ENCODE data around the gene LRCH2. TPM values are rescaled to one million over a fixed set of nuclear protein-coding genes. Genes with fewer than 3 reads are reported as not detected.

LRCH2 gene
- total RNA-seq, 4 donors from 2014 or later: 1.2 to 7.8 (median 4.5) TPM

GRCh38 chrX:115236560-115236959 is 2.7 kb upstream of the LRCH2 start:
- TF ChIP-seq CTCF (IDR thresholded peaks at IDR 0.05): no peak
- no peak for TF ChIP-seq EP300 (IDR thresholded peaks at IDR 0.05; ENCODE audit: low read depth)
- no peak for TF ChIP-seq POLR2AphosphoS5 (IDR thresholded peaks at IDR 0.05)
- TF ChIP-seq POLR2A (IDR thresholded peaks at IDR 0.05): no peak
- H3K9me3 ChIP-seq: no peaks in the 10 kb centered on the region
- no peaks in the 10 kb centered on the region for H3K36me3 ChIP-seq
- H3K4me3 ChIP-seq: no peak overlapping the region
- no peaks in the 10 kb centered on the region for H3K4me1 ChIP-seq
- H3K27ac ChIP-seq: peak overlapping the region; percentile 16 to 40 (median 26)
- in situ Hi-C loops (cut with MboI; ENCODE audit: low pct_ligation_motif_present in 1 of 4, low pct_unique_long_range_greater_than_20kb in 1 of 4, low sequenced_read_pairs in 3 of 4): no loop called here
- no peak for DNase-seq
- H3K27me3 ChIP-seq: no peaks in the 10 kb centered on the region
- intact Hi-C loops (cut with DNase I; ENCODE audit: low total_unique reads): no loop called here

- H3K4me1 ChIP-seq: no peaks in the 10 kb centered on the region
- TF ChIP-seq EP300 (IDR thresholded peaks at IDR 0.05; ENCODE audit: low read depth) (no peak), POLR2A (IDR thresholded peaks at IDR 0.05) (no peak), POLR2AphosphoS5 (IDR thresholded peaks at IDR 0.05) (no peak), CTCF (IDR thresholded peaks at IDR 0.05) (no peak)
- DNase-seq: no peak
- peak overlapping the region in 3 of 4 donors; percentile 33 to 47 (median 36) for H3K4me3 ChIP-seq
- intact Hi-C loops (cut with DNase I; ENCODE audit: low total_unique reads) (no loop called here), in situ Hi-C loops (cut with MboI; ENCODE audit: low pct_ligation_motif_present in 1 of 4, low pct_unique_long_range_greater_than_20kb in 1 of 4, low sequenced_read_pairs in 3 of 4) (no loop called here)
- WGBS, 2 donors (ENCODE audit: low coverage in 1 of 2): 32% methylated on average over 3 of the region's 3 CpGs; no CpG with 5 or more reads in 1 of the 2 donors
- peak overlapping the region; percentile 65 to 78 (median 73) for H3K27ac ChIP-seq
- no peaks in the 10 kb centered on the region for H3K27me3 ChIP-seq
- H3K36me3 ChIP-seq: no peaks in the 10 kb centered on the region
- no peaks in the 10 kb centered on the region for H3K9me3 ChIP-seq
Measured at GRCh38 chrX:115234461-115234860, 565 bp upstream of the LRCH2 start.

GRCh38 chrX:115232933-115233496 is 881 bp downstream of the LRCH2 start:
- in situ Hi-C loops (cut with MboI; ENCODE audit: low pct_ligation_motif_present in 1 of 4, low pct_unique_long_range_greater_than_20kb in 1 of 4, low sequenced_read_pairs in 3 of 4) (no loop called here), intact Hi-C loops (cut with DNase I; ENCODE audit: low total_unique reads) (no loop called here)
- WGBS, 2 donors (ENCODE audit: low coverage in 1 of 2): 17 to 25% methylated on average over 2 to 6 of the region's 6 CpGs
- Histone ChIP-seq H3K4me1 (no peaks in the 10 kb centered on the region), H3K36me3 (no peaks in the 10 kb centered on the region), H3K9me3 (no peaks in the 10 kb centered on the region), H3K4me3 (peak overlapping the region; percentile 16 to 47 (median 34)), H3K27ac (peak overlapping the region; percentile 65 to 78 (median 73)), H3K27me3 (no peaks in the 10 kb centered on the region)
- no peak for TF ChIP-seq POLR2A (IDR thresholded peaks at IDR 0.05)
- TF ChIP-seq EP300 (IDR thresholded peaks at IDR 0.05; ENCODE audit: low read depth): no peak
- no peak for TF ChIP-seq CTCF (IDR thresholded peaks at IDR 0.05)
- TF ChIP-seq POLR2AphosphoS5 (IDR thresholded peaks at IDR 0.05): no peak
- DNase-seq: no peak

- WGBS, 2 donors (ENCODE audit: low coverage in 1 of 2): 8 to 25% methylated on average over 2 to 4 of the region's 4 CpGs
- Histone ChIP-seq H3K4me1 (no peaks in the 10 kb centered on the region), H3K4me3 (no peak overlapping the region), H3K36me3 (no peaks in the 10 kb centered on the region), H3K27me3 (no peaks in the 10 kb centered on the region), H3K9me3 (no peaks in the 10 kb centered on the region), H3K27ac (no peak overlapping the region)
- intact Hi-C loops (cut with DNase I; ENCODE audit: low total_unique reads): no loop called here
- in situ Hi-C loops (cut with MboI; ENCODE audit: low pct_ligation_motif_present in 1 of 4, low pct_unique_long_range_greater_than_20kb in 1 of 4, low sequenced_read_pairs in 3 of 4): no loop called here
- DNase-seq: no peak
- no peak for TF ChIP-seq EP300 (IDR thresholded peaks at IDR 0.05; ENCODE audit: low read depth)
- no peak for TF ChIP-seq POLR2A (IDR thresholded peaks at IDR 0.05)
- no peak for TF ChIP-seq CTCF (IDR thresholded peaks at IDR 0.05)
- no peak for TF ChIP-seq POLR2AphosphoS5 (IDR thresholded peaks at IDR 0.05)
Measured at GRCh38 chrX:115229337-115230003, 4.4 kb downstream of the LRCH2 start.

All from transverse colon (tissue), 4 donors.